Measurements from ENCODE around the gene ENPP7.

GRCh38 chr17:79783891-79784290 is 53.1 kb downstream of the ENPP7 start:
- no peak for TF ChIP-seq REST (IDR thresholded peaks at IDR 0.05; ENCODE audit: insufficient read depth in 1 of 2, low read depth in 2 of 2, low read length in 2 of 2)
- TF ChIP-seq POLR2AphosphoS5 (IDR thresholded peaks at IDR 0.05; ENCODE audit: low read depth, low read length), result no peak
- no peak for TF ChIP-seq SIN3A (IDR thresholded peaks at IDR 0.05; ENCODE audit: borderline replicate concordance, insufficient read depth, low read length)
- TF ChIP-seq FOXP2 (optimal IDR thresholded peaks at IDR 0.05; ENCODE audit: borderline replicate concordance, extremely low read depth, extremely low read length, insufficient read depth), result no peak
